Measurements from ENCODE around the gene SART3.
"Not testable (repeated sequence)": the region's sequence is repeated elsewhere in the genome, so short reads cannot be mapped to it uniquely, and the experiment has no call there.

SART3 gene

DNA sequence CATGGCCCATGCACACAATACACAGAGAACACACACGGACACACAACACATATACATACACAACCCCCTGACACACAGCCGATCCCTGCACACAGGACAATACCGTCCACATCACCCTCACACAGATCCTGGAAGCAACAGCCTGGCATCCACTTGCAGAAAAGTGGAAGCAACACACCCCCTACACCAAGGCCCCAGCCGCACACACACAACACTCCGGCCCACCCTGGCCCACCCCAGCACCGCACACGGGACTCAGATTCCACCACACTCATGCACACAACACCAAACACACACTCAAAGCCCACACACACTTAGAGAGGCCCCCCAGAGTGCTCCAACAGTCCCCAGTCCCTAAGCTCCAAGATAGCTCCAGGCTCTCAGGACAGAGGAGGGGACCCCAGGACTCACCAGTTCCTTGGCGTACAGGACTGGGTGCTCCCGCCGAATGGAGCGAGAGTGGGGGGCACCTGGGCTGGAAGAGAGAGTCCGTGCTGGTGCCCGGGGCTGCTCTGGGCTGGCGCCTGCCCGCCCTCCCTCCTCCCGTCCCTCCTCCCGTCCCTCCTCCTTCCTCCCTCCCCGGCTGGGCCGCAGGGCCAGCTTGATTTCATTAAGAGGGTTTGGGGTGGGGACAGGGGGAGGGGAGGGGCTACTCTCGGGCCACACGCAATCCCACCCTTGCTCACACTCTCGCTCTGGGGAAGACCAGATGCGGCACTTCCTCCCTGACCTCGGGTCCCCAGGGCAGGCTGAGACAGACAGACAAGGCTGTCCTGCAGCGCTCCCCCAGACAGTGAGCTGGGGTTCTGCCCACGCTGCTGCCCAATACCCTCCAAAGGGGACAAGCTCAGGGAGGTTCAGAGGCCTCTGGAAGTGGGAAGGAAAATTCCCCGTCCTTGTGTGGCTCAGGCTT, 36.8 kb upstream of the SART3 start, which contains the start of gene TMEM119:
Gene TMEM119 (minus strand): TSS at position 526 of the 913 bp plus-strand sequence. CDS start 5,701 bp downstream, outside the sequence.
- no peak for DNase-seq

DNA sequence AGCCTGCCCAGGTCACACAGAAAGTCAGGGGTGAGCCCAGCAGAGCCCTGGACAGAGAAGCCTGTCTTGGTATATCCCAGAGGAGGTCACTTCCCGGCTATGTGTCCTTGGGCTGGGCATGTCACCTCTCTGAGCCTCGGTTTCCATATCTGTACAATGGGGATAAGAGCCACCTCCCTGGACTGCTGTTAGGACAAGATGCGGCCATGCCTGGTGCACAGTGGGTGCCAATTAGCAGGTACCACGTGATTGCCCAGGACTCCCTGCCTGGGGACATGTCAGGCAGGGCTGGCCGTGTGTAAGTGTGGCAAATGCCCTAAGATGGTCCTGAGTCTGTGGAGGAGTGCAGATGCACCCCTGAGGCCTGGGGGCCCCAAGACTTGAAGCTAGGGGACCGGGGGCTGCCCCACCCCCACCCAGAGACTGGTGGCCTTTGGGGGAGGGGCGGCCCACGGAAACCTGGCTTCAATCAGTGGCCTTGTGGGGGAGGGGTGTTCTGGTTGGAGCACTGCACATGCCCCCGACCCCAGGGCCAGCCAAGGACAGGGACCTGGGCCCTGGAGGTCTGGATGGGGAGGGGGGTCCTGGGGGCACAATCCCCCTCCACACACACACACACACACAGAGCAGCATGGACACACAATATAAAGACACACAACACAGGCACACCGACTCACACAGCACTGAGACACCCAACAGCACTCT, 36.0 kb upstream of the SART3 start:
- DNase-seq, result no peak

DNA sequence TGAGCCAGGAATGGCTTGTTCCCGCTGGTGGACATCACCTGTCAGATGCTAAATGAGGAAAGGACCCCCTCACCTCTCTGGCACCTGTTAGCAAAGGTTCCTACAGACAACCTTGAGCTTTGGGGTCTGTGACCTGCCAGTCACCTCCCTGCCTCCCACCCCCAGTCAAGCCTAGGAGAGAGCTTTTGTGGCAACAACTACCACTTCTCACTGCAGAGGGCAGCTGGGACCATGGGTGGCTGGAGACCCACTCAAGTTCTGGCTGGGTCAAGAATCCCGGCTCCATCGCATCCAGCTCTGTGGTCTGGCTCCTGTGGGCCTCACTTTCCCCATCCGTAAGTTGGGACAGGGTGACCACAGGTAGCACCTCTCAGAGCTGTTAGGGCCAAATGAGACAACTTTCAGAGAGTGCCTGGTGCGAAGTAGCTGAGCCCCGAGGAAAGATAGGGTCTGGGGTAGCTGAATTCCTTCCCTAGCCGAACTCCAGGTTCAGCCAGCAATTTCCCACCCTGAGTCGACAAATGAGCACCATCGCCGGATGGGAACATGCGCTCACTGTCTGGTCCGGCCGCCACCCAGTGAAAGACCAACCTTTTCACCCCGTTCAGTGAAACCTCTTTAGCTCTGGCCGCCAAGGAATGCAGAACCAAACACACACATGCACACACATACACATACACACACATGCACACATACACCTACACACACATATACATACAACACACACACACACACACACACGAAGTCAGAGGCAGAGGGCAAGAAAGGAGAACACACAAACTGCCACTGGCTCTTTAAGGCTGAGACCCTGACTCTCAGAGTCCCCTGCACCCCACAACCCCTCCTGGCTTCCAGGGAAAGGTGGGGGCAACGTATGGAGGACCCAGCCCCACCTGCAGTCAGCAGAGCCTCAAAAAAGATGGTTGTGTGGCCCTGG, 35.0 kb upstream of the SART3 start:
- no peak for DNase-seq

DNA sequence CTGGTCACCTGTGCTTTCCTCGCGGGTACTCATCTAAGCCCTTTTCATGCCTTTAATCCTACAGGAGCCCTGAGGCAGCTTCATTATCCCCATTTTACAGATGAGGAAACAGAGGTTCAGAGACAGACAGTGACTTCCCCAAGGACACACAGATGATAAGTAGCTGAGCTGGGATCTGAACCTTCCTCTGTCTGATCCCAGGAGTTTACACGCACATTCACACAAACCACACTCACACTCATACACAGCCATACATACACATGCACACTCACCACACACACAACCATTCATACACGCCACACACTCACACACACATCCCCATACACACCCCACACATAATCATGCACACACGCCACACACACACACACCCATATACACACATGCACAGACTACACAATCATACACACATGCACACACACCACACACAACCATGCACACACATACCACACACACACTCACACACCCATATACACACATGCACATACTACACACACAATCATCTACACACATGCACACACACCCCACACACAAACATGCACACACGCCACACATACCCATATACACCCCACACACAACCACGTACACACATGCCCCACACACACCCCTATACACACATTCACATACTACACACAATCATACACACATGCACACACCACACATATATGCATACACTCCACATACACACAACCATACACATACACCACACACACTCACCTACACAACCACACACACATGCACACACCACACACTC, 34.2 kb upstream of the SART3 start:
- DNase-seq, result no peak

DNA sequence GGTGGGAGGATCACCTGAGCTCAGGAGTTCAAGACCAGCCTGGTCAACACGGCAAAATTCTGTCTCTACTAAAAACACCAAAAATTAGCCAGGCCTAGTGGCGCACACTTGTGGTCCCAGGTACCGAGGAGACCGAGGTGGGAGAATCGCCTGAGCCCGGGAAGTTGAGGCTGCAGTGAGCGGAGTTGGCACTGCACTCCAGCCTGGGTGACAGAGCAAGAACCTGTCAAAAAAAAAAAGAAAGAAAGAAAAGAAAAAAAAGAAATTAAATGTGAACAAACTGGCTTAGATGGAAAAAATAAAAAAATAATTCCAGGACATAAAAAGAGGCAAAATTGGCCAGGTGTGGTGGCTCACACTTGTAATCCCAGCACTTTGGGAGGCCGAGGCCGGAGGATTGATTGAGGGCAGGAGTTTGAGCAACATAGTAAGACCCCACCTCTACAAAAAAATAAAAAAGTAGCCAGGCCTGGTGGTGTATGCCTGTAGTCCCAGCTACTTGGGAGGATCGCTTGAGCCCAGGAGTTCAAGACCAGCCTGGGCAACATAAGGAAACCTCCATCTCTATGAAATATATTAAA, 33.4 kb upstream of the SART3 start:
- DNase-seq, result no peak

DNA sequence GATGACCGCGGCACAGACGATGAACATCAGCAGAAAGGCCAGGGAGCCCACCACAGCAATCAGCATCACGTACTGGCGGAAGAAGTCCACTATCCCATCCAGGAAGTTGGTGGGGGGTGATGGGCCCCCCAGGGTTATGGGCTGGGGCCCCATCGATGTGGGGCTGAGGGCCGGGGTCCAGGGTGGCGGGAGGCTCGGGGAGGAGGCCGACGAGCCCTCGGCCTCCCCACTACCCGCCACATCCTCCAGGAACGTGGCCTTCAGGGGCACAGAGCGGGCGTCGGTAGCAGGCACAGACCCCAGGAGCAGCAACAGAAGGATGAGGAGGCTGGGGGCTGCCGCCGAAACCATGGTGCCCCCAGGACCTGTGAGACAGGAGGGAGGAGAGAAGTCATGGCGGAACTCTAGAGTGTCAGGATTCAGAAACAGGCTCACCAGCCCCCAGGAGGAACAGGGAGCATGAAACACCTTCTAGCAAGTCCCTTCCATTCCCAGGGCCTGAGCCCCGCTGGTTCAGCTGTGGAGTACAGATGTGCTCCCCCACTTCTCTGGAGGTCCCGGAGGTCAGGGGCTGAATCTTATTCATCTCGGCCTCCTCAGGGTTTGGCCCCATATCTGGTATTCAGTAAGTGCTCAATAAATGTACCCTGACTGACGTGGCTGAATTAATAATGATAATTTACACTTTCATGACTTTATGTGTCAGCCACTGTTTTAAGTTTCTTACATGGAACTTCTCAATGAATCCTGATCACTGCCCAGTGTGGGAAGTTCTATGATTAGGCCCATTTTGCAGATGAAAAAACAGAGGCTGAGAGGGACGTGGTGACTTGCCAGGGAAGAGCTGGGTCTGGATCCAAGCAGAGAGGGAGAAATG, 31.3 kb upstream of the SART3 start:
- DNase-seq, result no peak

DNA sequence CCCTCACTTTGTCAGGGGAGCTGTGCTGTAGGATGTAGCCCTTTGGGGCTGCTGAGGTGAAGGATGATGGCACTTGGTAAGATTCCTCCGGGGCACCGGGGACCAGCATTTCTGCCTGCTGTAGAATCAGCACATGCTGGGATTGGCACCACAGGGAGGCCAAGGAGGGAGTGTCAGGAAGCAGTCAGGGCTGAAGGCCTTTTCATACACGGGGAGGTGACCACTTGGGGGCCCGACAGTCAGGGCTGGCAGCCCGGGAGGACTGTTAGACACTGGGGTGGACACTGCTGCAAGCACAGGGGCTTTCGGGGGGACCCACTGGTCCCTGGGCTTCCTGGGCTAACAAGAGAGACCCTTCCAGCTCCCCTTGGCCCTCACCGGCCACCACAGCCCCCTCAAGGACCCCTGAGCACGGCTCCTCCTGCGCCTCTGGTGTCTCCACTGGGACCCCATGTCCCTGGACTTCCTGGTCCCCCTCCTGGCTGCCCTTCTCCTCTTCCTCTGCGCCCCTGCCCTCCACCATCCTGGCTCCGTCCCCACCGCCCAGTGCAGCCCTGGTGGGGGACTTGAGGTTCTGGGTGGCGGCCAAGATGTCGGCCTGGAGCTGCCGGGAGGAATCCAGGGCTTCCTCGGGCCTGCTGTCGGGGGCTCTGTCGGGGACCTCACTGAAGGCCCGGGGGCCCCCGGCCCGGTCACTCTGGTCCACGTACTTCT, 30.5 kb upstream of the SART3 start:
- no peak for DNase-seq

DNA sequence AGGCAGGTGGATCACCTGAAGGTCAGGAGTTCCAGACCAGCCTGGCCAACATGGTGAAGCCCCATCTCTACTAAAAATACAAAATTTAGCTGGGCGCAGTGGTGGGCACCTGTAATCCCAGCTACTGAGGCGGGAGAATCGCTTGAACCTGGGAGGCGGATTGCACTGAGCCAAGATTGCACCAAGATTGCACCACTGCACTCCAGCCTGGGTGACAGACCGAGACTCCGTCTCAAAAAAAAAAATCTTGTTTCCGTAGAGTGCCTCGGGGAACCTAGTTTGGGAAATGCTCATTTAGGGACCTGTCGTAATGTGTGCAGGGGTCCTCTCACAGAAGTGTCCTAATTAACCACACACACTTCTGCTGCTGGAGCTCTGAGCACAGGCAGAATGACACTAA, 29.5 kb upstream of the SART3 start:
- not testable (repeated sequence) for DNase-seq

DNA sequence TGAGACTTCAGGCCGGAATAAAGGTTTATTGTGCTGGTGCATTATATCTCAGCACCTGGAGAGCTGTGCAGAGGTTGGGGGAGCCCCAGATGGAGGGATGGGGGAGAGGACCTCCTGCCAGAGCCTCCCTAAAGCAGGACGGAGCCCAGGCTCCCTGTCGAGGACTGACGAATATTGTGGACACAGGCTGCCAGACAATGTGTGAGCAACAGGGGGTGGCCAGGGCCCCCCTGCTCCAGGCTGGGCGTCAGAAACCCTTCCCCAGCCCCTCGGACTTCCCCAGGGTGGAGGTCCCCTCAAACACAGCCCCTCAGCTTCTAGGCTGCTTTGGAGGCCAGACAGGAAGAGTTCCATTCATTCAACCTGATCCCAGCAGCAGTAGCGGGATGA, 28.9 kb upstream of the SART3 start:
- no peak for DNase-seq

DNA sequence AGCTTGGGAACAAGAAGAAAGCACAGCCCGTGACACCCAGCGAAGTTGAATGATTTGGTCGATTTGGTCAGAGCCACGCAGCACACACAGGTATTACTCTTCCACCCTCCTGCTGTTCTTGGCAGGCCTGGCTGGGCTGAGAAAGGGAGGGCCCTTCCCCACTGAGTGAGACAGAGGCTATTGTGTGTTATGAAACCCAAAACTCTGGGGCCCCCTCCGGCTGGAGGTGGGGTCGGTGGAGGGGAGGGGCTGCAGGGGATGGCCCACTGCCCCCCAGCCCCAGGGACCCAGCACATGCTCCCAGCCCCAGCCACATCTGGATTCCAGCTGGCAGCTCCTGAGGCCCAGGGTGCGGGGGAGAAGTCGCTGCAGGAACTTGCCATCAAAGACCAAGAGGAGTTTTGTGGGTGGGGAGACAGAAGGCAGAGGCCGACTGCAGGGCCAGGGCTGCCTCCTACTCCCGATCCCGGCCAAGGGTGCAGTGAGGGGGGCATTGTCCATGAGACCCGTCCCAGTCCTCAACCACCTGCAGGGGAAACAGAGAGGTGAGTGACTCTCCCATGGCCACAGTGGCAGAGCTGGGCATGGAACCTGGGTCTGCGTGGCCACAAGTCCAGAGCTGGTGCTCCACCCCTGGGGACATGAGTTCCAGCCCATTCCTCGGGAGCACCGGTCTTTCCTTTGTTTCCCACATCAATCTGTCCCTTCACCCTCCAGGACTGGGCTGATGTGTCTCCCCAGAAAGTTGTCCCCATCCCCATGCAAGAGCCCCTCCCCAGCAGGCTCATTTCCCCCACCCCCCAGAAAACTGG, 28.3 kb upstream of the SART3 start:
- DNase-seq, result no peak

DNA sequence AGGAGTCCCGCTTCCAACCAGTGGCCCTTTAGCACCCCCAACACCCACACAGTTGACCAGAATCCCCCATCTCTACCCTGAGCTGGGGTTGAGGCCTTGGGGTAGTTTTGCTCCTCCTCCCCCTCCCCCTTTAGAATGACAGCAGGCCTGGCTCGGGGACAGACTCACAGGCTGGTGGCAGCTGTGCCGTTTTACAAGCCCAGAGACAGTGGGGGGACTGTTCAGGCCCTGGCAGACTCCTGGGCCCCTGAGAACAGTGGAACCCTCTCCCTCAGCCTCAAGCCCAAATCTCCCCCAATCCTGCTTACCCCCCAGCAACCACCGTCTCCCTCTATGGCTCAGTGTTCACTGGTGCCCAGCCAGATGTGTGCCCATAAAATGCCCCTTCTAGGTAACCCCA, 26.9 kb upstream of the SART3 start:
- DNase-seq, result no peak

DNA sequence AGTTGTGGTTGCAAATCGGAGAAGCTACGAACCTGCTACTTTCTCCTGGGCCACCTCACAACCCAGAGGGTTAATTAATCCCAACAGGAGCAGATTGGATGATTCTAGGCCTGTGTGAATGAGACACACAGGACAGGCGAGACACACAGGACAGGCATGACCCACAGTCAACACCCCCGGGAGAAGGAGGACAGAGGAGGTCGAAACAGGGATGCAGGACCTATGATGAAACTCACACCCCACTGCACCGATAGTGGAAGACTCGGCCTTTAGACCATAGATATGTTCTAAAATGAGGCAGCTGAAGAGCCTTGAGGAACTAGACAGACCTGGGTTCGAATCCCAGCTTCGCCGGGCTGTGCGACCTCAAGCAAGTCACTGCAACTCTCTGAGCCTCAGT, 25.3 kb upstream of the SART3 start:
- DNase-seq, result no peak

DNA sequence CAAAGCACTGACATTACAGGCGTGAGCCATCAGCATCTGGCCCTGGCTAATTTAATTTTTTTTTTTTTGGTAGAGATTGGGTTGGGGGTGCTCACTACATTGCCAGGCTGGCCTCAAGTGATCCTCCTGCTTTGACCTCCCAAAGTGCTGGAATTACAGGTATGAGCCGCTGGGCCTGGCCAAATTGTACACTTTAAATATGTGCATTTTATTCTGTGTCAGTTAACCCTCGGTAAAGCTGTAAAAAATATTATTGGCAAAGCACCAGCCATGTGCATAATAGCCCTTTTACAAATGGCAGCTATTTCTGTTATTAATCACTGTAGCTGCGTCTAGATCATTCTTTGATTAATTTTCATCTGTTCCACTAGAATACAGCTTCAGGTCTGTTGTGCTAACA, 24.9 kb upstream of the SART3 start:
- no peak for DNase-seq

DNA sequence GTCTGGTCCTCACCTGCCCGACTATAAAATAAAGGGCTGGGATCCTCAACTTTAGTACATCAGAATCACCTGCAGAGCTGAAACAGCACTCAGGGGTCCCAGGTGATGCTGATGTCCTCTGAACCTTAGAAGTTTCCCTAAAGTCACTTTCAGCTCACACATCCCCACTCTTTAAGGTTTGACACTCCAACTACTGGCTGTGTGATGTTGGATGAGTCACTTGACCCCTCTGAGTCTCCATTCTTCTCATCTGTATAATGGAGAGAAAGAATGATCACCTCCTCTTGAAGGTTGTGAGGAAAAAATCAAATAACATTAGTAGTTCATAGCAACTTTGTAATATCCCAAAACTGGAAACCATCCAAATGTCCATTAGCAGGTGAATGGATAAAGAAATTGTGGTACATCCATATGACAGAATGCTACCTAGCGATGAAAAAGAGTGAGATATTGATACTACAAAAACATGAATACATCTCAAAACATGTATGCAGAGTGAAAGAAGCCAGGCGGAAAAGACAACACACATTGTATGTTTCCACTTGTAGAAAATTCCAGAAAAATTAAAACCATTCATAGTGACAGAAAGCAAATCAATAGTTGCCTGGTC, 23.6 kb upstream of the SART3 start:
- no peak for DNase-seq

DNA sequence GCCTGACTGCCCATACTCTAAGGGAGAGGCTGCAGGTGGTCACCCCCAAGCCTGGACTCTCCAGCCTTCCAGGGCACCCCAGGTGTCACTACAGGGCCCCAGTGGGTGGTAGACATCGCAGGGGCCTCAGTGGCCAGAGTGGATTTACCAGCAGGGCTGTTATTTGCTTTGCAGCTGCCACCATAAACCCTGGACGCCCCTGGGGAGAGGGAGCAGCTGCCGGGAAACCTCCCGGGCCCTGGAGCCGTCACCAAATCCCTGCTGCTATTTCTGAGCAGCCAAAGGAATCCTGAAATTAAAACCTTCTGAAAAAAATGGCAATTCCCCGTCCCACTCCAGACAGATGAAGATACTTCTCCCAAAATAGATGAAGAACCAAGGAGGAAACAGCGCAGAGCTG, 23.0 kb upstream of the SART3 start:
- no peak for DNase-seq

DNA sequence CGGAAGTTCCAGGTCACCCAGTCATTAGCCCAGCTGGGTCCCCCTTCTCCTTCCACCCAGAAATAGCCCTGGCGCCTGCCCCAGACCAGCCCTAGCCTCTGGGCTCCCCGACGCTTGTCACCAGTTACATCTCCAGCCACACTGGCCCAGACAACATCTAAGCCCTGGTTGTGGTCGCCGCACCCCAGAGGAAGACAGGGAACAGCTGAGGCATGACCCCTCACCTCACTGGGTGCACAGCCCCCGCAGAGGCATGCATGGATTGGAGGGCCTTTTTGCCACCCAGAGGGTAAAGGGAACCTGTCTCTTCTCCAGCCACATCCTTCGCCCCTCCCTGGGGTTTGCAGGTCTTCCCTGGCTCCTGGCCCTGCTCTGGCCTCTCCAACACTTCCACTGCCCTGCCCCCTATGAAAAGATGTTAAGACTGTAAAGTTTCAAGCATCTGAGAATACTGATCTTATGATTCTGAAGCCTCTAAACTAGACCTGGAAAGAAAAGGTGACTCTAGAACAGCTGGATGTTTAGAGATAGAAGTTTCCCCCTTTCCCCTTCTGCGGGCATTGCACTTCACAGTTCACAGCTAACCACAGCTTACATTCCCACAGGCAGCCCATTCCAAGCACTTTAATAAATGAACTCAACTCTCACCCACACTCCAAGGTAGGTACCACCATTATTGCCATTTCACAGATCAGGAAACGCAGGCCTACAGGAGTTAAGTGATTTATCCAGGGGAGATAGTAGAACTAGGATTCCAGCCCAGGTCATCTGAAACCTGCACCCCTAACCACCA, 22.2 kb upstream of the SART3 start:
- no peak for DNase-seq

DNA sequence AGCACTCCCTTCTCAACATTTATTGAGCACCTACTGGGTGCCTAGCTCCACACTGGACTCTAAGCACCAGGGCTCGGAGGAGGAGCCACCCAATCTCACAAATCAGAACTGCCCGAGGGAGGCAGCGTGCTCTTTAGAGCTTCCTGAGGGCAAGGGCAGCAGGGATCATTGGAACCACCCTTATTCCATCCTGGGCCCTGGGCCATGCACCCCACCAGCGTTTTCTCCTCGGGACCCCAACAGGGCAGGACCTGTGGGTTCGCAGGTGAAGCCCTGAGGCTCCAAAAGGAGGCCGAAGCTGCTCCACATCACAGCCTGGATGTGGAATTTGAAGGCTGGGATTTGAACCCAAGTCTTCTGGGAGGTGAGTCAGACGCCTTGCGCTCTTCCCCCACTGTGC, 21.5 kb upstream of the SART3 start:
- DNase-seq, result no peak

Data from NCI-H1048 (cell line).